Ishikawa (cell line): Measurements from ENCODE around the gene RPS6KA2.

Experiments used
- CEBPB ChIP-seq: IDR thresholded peaks from 2 replicates; pipeline ENCODE4 v1.6.1; 2012
- EGR1 ChIP-seq: IDR thresholded peaks from 2 replicates; pipeline ENCODE4 v1.6.1; 2012
- EP300 ChIP-seq: IDR thresholded peaks from 2 replicates; pipeline ENCODE4 v1.6.1; 2012; ENCODE audit warnings: borderline replicate concordance
- FOXM1 ChIP-seq: IDR thresholded peaks from 2 replicates; pipeline ENCODE4 v1.6.1; 2012; ENCODE audit warnings: low read depth, borderline replicate concordance
- NFIC ChIP-seq: IDR thresholded peaks from 2 replicates; pipeline ENCODE4 v1.6.1; 2012
- RAD21 ChIP-seq: IDR thresholded peaks from 2 replicates; pipeline ENCODE4 v1.6.1; 2012; ENCODE audit warnings: low read depth
- TAF1 ChIP-seq: IDR thresholded peaks from 2 replicates; pipeline ENCODE4 v1.6.1; 2012; ENCODE audit warnings: low read depth, mild to moderate bottlenecking
- TCF12 ChIP-seq: IDR thresholded peaks from 2 replicates; pipeline ENCODE4 v1.6.1; 2012; ENCODE audit warnings: low read depth
- YY1 ChIP-seq: IDR thresholded peaks from 2 replicates; pipeline ENCODE4 v1.6.1; 2012; ENCODE audit warnings: low read depth
- ZBTB7A ChIP-seq: IDR thresholded peaks from 2 replicates; pipeline ENCODE4 v1.6.1; 2012; ENCODE audit warnings: low read depth
- TF ChIP-seq, protein P1 (sequence below): IDR thresholded peaks from 2 replicates; pipeline ENCODE4 v1.6.1; 2012
- TF ChIP-seq, protein P2 (sequence below): IDR thresholded peaks from 2 replicates; pipeline ENCODE4 v1.6.1; 2012; ENCODE audit warnings: low read depth, mild to moderate bottlenecking
- TF ChIP-seq, protein P3 (sequence below): IDR thresholded peaks from 2 replicates; pipeline ENCODE4 v1.6.1; 2012

GRCh38 chr6:166434336-166434735 lies 192.7 kb downstream of the RPS6KA2 start:
- TF ChIP-seq EGR1 (no peak), FOXM1 (no peak), EP300 (no peak), RAD21 (no peak), CEBPB (no peak), ZBTB7A (no peak), YY1 (no peak), TCF12 (no peak), NFIC (no peak), TAF1 (no peak)
- TF ChIP-seq, protein P1, sequence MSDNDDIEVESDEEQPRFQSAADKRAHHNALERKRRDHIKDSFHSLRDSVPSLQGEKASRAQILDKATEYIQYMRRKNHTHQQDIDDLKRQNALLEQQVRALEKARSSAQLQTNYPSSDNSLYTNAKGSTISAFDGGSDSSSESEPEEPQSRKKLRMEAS = no peak
- TF ChIP-seq, protein P2, sequence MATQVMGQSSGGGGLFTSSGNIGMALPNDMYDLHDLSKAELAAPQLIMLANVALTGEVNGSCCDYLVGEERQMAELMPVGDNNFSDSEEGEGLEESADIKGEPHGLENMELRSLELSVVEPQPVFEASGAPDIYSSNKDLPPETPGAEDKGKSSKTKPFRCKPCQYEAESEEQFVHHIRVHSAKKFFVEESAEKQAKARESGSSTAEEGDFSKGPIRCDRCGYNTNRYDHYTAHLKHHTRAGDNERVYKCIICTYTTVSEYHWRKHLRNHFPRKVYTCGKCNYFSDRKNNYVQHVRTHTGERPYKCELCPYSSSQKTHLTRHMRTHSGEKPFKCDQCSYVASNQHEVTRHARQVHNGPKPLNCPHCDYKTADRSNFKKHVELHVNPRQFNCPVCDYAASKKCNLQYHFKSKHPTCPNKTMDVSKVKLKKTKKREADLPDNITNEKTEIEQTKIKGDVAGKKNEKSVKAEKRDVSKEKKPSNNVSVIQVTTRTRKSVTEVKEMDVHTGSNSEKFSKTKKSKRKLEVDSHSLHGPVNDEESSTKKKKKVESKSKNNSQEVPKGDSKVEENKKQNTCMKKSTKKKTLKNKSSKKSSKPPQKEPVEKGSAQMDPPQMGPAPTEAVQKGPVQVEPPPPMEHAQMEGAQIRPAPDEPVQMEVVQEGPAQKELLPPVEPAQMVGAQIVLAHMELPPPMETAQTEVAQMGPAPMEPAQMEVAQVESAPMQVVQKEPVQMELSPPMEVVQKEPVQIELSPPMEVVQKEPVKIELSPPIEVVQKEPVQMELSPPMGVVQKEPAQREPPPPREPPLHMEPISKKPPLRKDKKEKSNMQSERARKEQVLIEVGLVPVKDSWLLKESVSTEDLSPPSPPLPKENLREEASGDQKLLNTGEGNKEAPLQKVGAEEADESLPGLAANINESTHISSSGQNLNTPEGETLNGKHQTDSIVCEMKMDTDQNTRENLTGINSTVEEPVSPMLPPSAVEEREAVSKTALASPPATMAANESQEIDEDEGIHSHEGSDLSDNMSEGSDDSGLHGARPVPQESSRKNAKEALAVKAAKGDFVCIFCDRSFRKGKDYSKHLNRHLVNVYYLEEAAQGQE = no peak
- TF ChIP-seq, protein P3, sequence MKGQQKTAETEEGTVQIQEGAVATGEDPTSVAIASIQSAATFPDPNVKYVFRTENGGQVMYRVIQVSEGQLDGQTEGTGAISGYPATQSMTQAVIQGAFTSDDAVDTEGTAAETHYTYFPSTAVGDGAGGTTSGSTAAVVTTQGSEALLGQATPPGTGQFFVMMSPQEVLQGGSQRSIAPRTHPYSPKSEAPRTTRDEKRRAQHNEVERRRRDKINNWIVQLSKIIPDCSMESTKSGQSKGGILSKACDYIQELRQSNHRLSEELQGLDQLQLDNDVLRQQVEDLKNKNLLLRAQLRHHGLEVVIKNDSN = no peak
